Measurements from ENCODE around the gene MAP2K1. TPM values are rescaled to one million over a fixed set of nuclear protein-coding genes. Genes with fewer than 3 reads are reported as not detected.

MAP2K1 gene
- total and polyA plus RNA-seq, 2 experiments from 2014 or later = 20.1 to 46.3 TPM

- Histone ChIP-seq H3K9me3 (ENCODE audit: low read depth) (no peaks in the 10 kb centered on the region), H3K4me3 (no peak overlapping the region), H3K4me2 (no peak overlapping the region), H3K79me2 (peaks cover 1% of the 10 kb centered on the region), H4K20me1 (ENCODE audit: insufficient read depth, poor library complexity, severe bottlenecking) (no peaks in the 10 kb centered on the region), H2AFZ (no peak overlapping the region), H3K27ac (no peak overlapping the region), H3K9me2 (replicated peaks; ENCODE audit: insufficient read depth) (no peaks in the 10 kb centered on the region), H3K36me3 (replicated peaks; ENCODE audit: insufficient read depth, low read depth) (no peaks in the 10 kb centered on the region), H3K27me3 (no peaks in the 10 kb centered on the region), H3K4me1 (ENCODE audit: insufficient read depth) (no peaks in the 10 kb centered on the region)
- no peak for TF ChIP-seq CTCF (IDR thresholded peaks at IDR 0.05; ENCODE audit: poor library complexity)
- no peak for TF ChIP-seq EZH2 (IDR thresholded peaks at IDR 0.05; ENCODE audit: borderline replicate concordance)
- no peak for TF ChIP-seq EZH2phosphoT487 (IDR thresholded peaks at IDR 0.05; ENCODE audit: low read depth, severe bottlenecking, unreplicated experiment)
- WGBS (ENCODE audit: low lambda C conversion rate, missing lambda C conversion rate) = 90% methylated on average over 6 of the region's 6 CpGs
- DNase-seq (ENCODE audit: low spot score) = no peak
Measured at GRCh38 chr15:66489179-66489791, 102.6 kb downstream of the MAP2K1 start.

- Histone ChIP-seq H3K27ac (no peak overlapping the region), H2AFZ (no peak overlapping the region), H3K9me2 (replicated peaks; ENCODE audit: insufficient read depth) (no peaks in the 10 kb centered on the region), H4K20me1 (ENCODE audit: insufficient read depth, poor library complexity, severe bottlenecking) (no peaks in the 10 kb centered on the region), H3K9me3 (ENCODE audit: low read depth) (no peaks in the 10 kb centered on the region), H3K4me3 (no peak overlapping the region), H3K79me2 (peaks cover 22% of the 10 kb centered on the region), H3K4me2 (no peak overlapping the region), H3K27me3 (no peaks in the 10 kb centered on the region), H3K36me3 (replicated peaks; ENCODE audit: insufficient read depth, low read depth) (no peaks in the 10 kb centered on the region), H3K4me1 (ENCODE audit: insufficient read depth) (peaks cover 9% of the 10 kb centered on the region)
- 98% methylated on average over 3 of the region's 3 CpGs for WGBS (ENCODE audit: low lambda C conversion rate, missing lambda C conversion rate)
- DNase-seq (ENCODE audit: low spot score) = no peak
- TF ChIP-seq CTCF (IDR thresholded peaks at IDR 0.05; ENCODE audit: poor library complexity) (no peak), EZH2phosphoT487 (IDR thresholded peaks at IDR 0.05; ENCODE audit: low read depth, severe bottlenecking, unreplicated experiment) (no peak), EZH2 (IDR thresholded peaks at IDR 0.05; ENCODE audit: borderline replicate concordance) (no peak)
Measured at GRCh38 chr15:66491846-66492245, 105.1 kb downstream of the MAP2K1 start.

GRCh38 chr15:66494262-66494661 lies 107.5 kb downstream of the MAP2K1 start:
- TF ChIP-seq EZH2 (IDR thresholded peaks at IDR 0.05; ENCODE audit: borderline replicate concordance) (no peak), CTCF (IDR thresholded peaks at IDR 0.05; ENCODE audit: poor library complexity) (no peak), EZH2phosphoT487 (IDR thresholded peaks at IDR 0.05; ENCODE audit: low read depth, severe bottlenecking, unreplicated experiment) (no peak)
- peaks cover 10% of the 10 kb centered on the region for H3K4me1 ChIP-seq (ENCODE audit: insufficient read depth)
- H3K9me3 ChIP-seq (ENCODE audit: low read depth) = no peaks in the 10 kb centered on the region

More at GRCh38 chr15:66494262-66494661, 107.5 kb downstream of the MAP2K1 start:
- 91% methylated on average over 2 of the region's 2 CpGs for WGBS (ENCODE audit: low lambda C conversion rate, missing lambda C conversion rate)
- no peak overlapping the region for H3K4me2 ChIP-seq
- no peaks in the 10 kb centered on the region for H3K36me3 ChIP-seq (replicated peaks; ENCODE audit: insufficient read depth, low read depth)
- no peak for DNase-seq (ENCODE audit: low spot score)
- no peak overlapping the region for H3K4me3 ChIP-seq
- H2AFZ ChIP-seq = no peak overlapping the region
- no peaks in the 10 kb centered on the region for H4K20me1 ChIP-seq (ENCODE audit: insufficient read depth, poor library complexity, severe bottlenecking)
- H3K27me3 ChIP-seq = no peaks in the 10 kb centered on the region
- H3K79me2 ChIP-seq = peaks cover 28% of the 10 kb centered on the region
- H3K9me2 ChIP-seq (replicated peaks; ENCODE audit: insufficient read depth) = no peaks in the 10 kb centered on the region
- no peak overlapping the region for H3K27ac ChIP-seq

All from hepatocyte (in vitro differentiated cells).